Measurements from ENCODE around the gene PIAS1.
A peak's percentile ranks its signal among the peaks of the same experiment; 100 is the strongest.
"Not testable (repeated sequence)": the region's sequence is repeated elsewhere in the genome, so short reads cannot be mapped to it uniquely, and the experiment has no call there.

The PIAS1 gene

DNA sequence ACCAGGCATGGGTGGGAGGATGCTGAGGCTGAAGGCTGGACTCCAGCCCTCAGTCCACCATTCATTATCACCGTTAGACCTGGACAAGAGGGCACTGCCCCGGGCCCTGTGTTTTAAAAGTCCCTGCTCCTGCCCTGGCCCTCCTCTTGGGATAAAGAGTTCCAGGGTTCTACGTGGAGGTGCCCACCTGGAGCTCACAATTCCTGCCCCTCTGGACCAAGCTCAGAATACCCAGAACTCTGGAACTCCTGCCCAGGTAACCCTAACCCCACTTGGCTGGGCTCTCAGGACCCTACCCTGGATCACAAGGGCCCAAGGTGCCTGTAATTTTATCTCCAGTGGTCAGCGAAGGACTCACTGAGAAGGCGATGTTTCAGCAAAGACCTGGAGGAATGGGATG lies 149.8 kb downstream of the PIAS1 start:
- DNase-seq (ENCODE audit: low spot score), result no peak

DNA sequence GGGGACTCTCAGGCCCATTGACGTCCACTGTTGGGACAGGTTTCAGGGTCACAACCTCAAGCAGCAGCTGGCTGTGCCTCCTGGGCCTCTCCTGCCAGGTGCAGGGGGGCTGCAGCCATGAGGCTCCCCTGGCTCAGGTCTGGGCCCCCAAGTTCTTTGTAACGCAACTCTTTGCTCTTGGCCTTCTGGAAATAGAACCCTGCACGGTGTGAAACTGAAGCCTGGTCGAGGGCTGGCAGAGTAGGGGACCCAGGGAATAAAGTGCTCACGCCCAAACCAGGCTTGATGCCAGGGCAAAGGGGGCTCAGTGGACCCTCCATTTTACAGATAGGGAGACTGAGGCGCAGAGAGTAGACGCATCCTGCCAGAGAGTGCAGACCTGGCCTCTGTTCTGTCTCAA lies 150.2 kb downstream of the PIAS1 start:
- DNase-seq (ENCODE audit: low spot score), result no peak

DNA sequence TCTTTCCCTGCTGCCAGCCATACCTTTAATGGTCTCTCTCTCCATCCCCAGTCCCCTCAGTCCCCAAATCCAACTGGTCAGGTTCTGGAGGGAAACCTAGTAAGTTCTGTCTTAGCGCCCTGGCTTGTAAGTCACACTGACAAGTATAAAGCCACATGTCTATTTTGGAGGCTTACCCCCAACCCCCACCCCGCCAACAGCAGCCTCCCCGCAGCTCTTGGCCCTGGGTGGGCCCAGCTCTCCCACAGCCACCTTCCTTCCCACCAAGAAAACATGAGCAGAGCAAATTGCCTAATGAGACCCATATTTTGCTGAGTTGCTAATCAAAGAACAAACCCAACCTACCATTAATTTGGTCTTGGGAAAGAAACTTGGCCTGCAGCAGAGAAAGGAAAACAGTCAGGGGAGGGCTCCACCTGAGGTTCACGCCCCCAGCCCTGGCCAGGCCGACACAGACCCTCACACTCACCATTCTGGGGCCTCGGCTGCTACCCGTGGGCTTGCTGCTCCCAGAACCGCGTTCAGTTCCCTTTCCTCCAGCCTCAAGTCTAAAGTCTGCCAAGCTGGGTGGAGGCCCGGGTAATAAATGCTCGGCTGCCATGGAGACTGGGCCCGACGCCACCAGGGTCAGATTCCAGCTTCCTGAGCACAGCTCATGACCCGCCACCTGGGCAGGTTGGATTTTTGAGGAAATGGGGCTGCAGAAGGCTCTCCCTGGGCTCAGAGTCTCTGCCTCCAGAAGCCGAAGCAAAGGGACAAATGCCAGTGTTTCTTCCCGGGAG lies 150.9 kb downstream of the PIAS1 start, which contains the start of gene CALML4:
Gene CALML4 (minus strand): TSS at position 557 of the 782 bp plus-strand sequence. CDS start 85 bp downstream, at position 472.
- peak; percentile 43 for DNase-seq (ENCODE audit: low spot score)

DNA sequence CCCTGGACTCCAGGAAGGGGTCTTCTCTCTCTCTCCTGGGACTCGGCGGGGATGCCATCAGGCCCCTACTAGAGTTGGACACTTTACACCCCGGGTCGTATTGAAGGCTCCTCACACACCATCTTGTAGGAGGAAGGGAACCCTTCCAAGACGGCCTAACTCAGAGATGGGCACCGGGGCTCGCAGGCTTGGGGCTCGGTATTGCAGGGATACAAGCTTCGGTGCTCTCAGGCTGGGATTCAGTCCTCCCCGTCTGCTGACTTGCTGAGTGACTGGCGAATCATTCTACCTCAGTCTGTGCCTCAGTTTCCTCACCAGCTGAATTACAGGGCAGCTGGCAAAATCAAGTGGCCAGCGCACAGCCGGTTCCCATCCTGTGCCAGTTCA lies 151.4 kb downstream of the PIAS1 start:
- DNase-seq (ENCODE audit: low spot score), result no peak

DNA sequence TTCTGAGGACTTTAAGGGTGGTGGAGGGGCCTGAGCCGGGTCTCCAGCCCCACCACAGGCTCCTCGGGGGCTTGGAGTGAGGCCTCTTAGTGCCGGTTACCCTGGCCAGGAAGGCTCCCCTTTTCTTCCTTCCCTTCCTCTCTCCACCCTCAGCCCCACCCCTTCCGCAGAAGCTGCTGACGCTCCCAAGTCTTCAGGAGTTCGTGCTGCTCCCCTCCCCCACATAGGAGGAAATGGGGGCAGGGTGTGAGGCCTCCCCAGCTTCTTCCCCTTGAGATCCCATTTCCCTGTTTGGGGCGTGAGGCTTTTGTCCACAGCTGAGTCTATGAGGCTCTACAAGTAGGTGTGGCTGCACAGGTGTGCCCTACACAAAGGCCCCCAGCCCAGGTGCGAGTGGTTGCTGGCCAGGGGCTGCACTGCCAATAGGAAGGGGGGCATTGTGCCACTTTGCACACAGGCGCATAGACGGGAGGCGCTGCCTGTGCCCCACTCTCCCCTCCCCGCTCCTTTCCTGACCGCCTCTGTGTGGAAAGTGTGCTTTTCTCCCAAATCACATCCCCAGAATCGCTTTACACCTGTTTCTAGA lies 151.9 kb downstream of the PIAS1 start:
- no peak for DNase-seq (ENCODE audit: low spot score)

DNA sequence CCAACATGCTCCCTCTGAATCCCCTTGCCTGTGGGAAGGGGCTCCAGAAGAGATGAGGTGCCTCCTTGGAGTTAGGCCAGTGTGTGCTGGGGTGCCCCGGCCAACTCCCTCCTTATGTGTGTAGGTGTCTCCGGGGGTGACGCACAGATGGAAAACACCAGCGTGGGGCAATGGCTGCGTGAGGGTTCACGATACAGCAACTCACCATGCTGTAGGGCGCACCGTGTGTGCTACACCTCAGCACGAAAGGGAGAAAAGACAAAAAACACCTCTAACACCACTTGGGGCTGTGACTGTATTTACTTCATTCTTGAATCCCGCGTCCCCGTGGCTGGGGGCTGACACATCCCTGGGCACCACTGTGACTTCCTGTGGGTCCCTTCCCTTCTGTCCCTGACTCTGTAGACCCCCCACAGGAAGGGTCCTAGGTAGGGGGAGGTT lies 152.6 kb downstream of the PIAS1 start:
- no peak for DNase-seq (ENCODE audit: low spot score)

DNA sequence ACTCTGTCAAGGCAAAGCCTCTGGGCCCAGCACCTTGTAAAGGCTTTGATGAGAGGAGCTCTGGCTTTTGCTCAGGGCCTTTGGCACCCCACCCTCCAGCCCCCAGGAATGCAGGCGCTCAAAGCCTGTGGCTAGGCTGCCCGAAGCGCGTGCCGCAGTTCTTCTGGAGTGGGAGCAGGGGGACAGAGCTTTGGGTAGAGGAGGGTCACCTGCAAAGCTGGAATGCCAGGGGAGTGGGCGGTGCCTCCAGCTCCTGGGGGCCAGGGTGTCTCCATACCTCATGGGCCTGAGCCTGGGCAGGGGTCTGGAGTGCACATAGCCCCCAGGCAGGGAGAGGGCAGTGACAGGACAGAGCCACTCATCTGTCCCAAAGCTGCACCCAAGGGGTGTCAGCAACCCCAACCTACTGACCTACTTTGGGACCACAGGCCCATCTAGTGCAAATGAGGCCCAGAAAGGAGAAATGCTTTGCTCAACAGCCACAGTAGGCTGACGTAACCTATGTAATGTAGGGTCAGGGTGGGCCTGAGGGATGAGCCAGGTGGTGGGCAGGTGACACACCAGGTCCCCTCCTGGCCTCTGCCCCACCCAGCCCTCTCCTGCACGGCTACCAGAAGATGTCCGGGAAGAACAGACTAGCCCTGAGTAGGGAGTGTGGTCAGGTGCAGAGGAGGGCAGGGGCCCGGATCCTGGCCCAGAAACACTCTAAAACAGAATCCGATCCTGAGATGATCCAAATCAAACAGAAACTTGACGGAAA lies 153.2 kb downstream of the PIAS1 start:
- DNase-seq (ENCODE audit: low spot score), result no peak

DNA sequence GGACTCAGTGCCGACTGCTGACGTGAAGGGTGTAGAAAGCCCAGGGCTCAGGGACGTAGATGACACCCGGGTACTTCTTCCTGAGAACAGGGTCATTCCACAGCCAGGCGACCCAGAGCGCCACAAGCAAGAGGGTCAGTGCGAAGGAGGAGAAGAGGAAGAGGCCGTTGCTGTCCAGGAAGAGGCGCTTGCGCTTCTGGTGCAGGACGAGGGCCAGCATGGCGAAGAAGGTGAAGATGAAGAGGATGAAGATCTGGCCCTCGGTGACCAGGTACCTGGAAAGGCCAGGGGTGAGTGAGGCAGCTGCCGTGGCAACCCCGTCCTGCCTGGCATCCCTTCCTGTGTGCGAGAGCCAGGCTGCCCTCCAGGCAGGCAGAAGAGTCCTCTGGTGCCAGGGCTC lies 154.0 kb downstream of the PIAS1 start:
- DNase-seq (ENCODE audit: low spot score), result no peak

DNA sequence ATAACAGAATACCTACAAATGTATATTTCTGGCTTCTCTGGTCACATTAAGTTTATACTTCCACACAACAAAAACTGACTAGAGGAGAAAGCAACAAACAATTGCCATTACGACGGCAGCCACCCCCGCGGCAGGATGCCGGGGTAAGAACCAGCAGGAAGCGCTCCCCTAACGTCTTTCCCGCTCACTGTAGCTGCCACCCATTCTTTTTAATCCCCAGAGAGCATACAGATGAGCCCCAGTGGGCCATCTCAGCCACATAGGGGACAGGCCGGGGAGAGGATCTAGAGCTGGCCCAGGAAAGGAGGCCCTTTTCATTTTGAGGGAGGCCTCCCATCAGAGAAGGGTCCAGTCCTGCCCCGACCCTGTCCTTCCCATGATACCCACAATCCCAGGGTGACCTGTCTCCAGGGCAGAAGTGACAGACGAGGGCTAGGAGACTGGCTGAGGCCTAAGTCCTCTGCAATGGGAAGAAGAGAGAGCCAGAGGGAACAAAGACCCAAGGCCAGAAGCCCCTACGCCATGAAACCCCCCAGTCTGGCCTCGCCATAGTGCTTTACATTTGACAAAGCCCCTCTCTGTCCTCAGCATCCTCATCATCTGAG lies 154.6 kb downstream of the PIAS1 start:
- DNase-seq (ENCODE audit: low spot score), result no peak

DNA sequence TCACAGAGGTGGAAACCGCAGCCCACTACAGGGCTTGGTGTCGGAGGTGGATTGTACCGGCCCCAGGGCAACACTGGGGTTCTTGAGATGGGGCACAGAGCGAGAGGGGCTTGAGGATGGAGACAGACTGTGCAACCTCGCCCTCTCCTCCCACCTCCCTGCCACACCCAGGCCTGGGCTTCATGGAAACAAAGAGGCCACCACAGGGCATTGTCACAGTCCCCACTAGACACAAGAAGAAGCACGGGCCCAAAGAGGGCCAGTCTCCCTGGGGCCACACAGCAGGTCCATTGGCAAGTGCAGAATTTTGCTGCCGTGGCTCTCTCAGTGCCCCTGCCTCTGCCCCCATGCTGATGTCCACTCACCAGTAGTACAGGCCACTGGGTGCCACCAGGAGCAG lies 155.2 kb downstream of the PIAS1 start:
- no peak for DNase-seq (ENCODE audit: low spot score)

DNA sequence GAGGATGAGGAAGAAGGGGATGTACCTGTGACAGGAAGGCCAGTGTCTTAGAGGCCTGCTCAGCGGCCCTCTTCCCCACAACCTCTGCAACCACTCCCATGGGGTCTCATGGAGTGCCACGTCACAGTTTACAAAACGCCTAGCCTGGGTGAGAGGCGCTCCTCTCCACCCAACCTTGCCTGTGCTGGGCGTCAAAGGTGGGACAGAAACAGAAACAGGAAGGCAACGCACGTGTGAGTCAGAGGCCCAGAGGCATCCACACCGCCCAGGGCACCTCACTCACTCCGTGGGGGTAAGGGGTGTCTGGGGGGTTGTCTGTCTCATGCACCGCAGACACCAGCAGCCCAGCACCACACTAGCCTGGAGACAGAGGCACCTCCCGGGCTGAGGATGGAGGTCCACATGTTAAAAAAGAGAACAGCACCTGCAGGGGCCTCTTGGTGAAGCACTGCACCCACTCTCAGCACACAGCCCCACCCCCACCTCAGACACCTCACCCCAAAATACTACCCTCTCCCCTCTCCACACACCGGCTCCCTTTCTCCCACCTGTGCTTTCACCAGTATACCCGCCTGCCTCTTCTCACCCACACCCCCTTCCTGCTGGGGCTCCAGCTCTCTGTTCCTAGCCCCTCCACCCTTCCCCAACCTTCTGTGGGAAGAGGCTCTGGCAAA lies 155.8 kb downstream of the PIAS1 start:
- DNase-seq (ENCODE audit: low spot score), result no peak

DNA sequence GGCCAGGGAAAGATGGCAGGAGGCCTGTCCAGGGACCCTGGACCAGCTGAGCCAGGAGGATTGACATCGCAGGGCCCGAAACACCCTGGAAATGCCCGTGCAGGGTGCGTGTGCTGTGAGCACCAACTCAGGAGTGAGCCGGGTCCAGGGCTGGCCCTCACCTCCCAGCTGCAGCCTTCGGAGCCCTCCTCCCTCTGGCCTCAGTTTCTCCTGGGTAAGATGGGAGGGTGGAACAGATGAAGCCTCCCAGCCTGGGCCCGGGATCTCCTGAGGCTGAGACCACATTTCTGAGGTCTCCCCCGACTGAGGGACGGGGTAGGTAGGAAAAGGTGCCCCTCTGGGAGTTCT lies 156.3 kb downstream of the PIAS1 start:
- DNase-seq (ENCODE audit: low spot score), result no peak

DNA sequence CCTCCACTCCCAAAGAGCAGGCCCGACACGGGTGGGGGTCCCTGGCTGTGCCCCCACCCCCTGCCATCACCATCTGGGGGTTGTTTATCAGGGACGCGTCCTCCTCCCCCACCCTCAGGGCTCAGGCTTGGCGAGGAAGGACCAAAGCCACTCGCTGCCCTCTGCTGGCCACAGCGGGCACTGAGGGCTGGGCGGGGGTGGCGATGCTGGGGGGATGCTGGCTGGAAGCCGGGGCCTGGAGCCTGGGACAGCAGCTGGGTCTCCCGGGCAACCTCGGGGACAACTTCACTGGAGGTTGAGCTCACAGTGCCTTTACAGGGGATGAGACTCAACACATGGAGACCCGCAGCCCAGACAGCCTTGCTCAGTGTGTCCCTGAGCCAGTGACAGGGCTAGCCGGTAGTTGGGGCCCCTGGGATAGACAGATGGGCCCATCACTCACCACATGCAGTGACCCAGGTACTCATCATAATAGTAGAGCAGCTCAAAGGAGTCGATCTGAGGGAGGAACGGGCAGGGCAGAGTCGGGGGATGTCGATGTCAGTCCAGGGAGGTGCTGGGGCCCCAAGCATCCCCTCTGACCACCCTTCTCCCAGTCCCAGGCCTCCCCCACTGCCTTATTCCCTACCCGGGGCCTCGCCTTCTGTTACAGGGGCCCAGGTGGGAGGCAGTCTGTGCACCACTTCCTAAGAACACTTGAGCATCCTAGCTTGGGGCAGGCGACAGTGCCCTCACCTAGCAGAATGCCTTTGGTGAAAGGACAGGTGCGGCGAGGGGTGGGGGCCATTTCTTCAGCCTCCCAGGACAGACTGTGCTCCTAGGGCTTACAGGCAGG lies 156.9 kb downstream of the PIAS1 start:
- peak; percentile 82 for DNase-seq (ENCODE audit: low spot score)

DNA sequence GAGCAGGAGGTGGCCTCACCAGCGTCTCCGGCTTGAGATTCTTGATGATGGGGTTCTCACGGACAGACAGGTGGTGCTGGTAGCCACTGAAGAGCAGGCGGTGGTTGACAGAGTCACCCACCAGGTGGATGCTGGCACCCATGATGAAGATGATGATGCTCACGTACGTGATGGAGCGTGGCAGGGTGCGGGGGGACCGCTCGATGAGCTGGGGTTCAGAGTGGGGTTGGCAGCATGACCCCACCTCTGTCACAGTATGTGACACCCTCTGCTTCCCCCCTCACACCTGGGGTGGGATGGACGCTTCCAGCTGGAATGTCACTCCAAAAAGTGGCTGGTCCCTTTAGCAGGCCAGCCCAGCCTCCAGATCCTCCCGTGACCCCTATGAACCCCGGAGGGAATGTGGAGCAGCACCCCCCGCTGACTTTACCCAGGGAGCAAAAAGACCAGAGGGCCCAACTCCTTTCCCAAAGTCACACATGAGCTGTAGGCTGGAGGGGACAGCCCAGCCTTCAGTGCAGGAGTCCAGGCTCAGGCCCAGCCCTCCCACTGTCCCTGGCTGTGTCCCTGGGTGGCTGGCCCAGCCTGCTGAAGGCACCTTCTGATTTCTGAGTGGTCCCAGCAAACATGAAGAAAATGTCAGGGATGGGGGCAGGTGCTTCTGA lies 157.7 kb downstream of the PIAS1 start:
- no peak for DNase-seq (ENCODE audit: low spot score)

DNA sequence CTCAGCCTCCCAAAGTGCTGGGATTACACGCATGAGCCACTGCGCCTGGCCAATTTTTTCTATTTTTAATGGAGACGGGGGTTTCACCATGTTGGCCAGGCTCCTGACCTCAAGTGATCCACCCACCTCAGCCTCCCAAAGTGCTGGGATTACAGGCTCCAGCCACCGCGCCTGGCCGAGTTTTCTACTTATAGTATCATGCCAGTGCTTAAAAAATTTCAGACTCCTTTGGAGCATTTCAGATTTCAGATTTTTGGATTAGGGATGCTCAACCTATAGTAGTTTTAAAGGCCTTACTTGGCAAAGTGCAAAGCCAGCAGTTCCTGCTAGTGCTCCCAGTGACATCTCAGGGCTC lies 159.4 kb downstream of the PIAS1 start:
- not testable (repeated sequence) for DNase-seq (ENCODE audit: low spot score)

DNA sequence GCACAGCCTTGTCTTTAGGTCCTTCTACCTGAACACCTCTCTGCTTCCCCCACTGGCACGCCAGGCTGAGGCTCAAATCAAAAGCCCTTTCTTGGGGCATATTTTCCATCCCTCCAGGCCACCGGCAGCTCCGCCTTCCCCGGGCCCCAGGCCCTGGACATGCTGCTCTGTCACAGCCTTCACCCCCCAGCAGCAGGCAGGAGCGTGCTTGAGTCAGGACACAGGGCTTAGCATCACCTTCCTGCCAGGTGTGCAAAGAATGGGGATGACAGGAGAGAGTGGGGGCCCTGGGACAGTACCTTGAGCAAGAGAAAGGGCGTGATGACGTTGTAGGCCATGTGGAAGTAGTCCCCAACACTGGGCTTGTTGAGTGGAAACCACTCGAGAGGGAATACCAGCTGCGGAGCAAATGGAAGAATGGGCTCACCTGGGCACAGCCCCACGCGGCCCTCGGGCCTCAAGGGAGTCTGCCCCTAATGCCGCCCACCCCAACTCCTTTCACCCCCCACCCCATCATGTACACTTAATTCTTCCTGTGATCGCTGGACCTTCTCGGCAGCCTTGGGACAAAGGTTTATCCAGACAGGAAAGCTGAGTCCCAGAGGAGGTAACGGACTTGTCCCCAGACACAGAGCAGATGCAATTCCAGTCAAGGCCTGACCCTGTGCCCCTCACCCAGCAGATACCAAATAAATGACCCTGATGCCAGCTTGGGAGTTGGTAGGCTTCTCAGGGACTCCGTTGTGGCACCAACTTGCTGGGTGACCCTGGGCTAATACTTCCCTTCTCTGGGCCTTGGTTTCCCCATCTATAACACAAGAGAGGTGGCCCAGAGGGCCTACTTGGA lies 160.1 kb downstream of the PIAS1 start:
- DNase-seq (ENCODE audit: low spot score), result no peak

DNA sequence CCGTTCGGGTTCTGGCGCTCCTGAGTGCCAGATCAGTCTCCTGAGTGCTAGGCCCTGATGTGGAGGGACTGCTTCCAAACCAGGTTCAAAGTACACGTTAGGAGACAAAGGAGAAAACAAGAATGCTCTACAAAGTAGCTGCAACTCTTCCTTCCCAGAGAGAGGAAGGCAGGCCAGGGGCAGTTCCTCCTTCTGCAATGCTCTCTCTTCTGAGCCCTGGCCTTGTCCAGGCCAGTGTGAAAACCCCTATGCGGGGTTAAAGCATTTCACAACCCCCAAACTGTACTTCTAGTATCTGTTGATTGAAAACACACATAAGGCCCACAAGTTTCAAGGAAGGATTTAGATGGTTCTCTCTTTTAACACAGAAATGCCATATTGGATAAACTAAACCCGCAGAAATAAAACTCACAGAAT lies 160.7 kb downstream of the PIAS1 start:
- no peak for DNase-seq (ENCODE audit: low spot score)

DNA sequence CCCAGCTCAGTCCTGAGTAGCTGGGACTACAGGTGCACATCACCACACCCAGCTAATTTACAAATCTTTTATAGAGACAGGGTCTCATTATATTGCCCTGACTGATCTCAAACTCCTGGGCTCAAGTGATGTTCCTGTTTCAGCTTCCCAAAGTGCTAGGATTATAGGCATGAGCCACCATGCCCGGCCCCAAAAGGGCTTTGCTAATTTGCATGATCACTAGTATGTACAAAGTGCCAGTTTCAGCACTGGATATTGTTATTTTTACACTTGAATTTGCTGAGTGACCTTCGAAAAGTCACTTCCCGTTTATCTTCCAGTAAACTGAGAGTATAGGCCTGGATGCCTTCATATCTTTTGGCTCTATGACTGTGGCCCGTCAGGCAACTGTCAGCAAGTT lies 163.2 kb downstream of the PIAS1 start:
- no peak for DNase-seq (ENCODE audit: low spot score)

DNA sequence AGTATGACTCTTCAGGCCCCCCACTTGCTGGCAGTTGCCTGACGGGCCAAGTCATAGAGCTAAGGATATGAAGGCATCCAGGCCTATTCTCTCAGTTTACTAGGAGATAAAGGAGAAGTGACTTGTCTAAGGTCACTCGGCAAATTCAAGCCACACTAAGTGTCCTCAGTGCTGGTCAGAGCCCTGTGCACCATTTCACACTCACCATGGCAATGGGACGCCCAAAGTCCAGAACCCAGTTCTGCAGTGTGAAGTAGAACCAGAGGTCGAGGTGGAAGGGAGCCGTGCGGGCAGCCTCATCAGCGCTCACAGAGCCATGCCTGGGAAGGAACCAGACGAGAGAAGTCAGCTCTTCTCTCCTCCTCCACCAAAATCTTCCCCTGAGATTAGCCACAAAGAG lies 164.2 kb downstream of the PIAS1 start:
- no peak for DNase-seq (ENCODE audit: low spot score)
